ENCODE results near the gene DIP2A. TPM values are rescaled to one million over a fixed set of nuclear protein-coding genes. Genes with fewer than 3 reads are reported as not detected.

Gene DIP2A
- total RNA-seq, 4 donors from 2014 or later = 25.9 to 57.4 (median 33.3) TPM

GRCh38 chr21:46421756-46422555 is 36.7 kb upstream of the DIP2A start:
- no peak for ATAC-seq (ENCODE audit: low FRiP score)
- DNase-seq (ENCODE audit: low spot score) = no peak
- no peak for TF ChIP-seq CTCF (IDR thresholded peaks at IDR 0.05)

GRCh38 chr21:46422636-46423241 is 36.0 kb upstream of the DIP2A start:
- DNase-seq (ENCODE audit: low spot score) (no peak), ATAC-seq (ENCODE audit: low FRiP score) (no peak)

GRCh38 chr21:46423546-46424038 is 35.1 kb upstream of the DIP2A start:
- ATAC-seq (ENCODE audit: low FRiP score) = no peak
- no peak for DNase-seq (ENCODE audit: low spot score)
- no peak for TF ChIP-seq CTCF (IDR thresholded peaks at IDR 0.05)

More at GRCh38 chr21:46422636-46423241, 36.0 kb upstream of the DIP2A start:
- no peak for TF ChIP-seq CTCF (IDR thresholded peaks at IDR 0.05)

GRCh38 chr21:46424039-46424591 is 34.6 kb upstream of the DIP2A start:
- DNase-seq (ENCODE audit: low spot score) (no peak), ATAC-seq (ENCODE audit: low FRiP score) (no peak)
- TF ChIP-seq CTCF (IDR thresholded peaks at IDR 0.05) = no peak

- DNase-seq (ENCODE audit: low spot score) (no peak), ATAC-seq (ENCODE audit: low FRiP score) (no peak)
- TF ChIP-seq CTCF (IDR thresholded peaks at IDR 0.05) = no peak
Observed at GRCh38 chr21:46424621-46425020, 34.1 kb upstream of the DIP2A start.

GRCh38 chr21:46425041-46425440 is 33.6 kb upstream of the DIP2A start:
- no peak for TF ChIP-seq CTCF (IDR thresholded peaks at IDR 0.05)
- no peak for ATAC-seq (ENCODE audit: low FRiP score)
- no peak for DNase-seq (ENCODE audit: low spot score)
